Smooth muscle cell (in vitro differentiated cells): ENCODE measurements around the gene ARHGEF26. TPM values are rescaled to one million over a fixed set of nuclear protein-coding genes. Genes with fewer than 3 reads are reported as not detected.
A peak's percentile ranks its signal among the peaks of the same experiment; 100 is the strongest.

Source experiments
- DNase-seq: peaks from one replicate; lab custom pipeline; 2025; ENCODE audit not compliant: unreplicated experiment; lab: John Stamatoyannopoulos, UW
- H2AFZ ChIP-seq: fragments of 200-600 bp; sonication (generic); 2 replicates; pipeline ENCODE4 v1.6.0; 2016; ENCODE audit warnings: antibody characterized with exemption, low read depth, mild to moderate bottlenecking
- H3F3A ChIP-seq: fragments of 200-600 bp; sonication (generic); 2 replicates; pipeline ENCODE4 v1.6.0; 2017; ENCODE audit warnings: antibody characterized with exemption, low read depth
- H3K27ac ChIP-seq: fragments of 200-600 bp; sonication (generic); 2 replicates; pipeline ENCODE4 v1.5.1; 2016; ENCODE audit warnings: low read depth, mild to moderate bottlenecking
- H3K27me3 ChIP-seq: fragments of 200-600 bp; sonication (generic); 2 replicates; pipeline ENCODE4 v1.6.1; 2016; ENCODE audit warnings: low read depth, mild to moderate bottlenecking
- H3K36me3 ChIP-seq: fragments of 200-600 bp; sonication (generic); 2 replicates; pipeline ENCODE4 v1.5.1; 2016; ENCODE audit warnings: low read depth
- H3K4me1 ChIP-seq: fragments of 200-600 bp; sonication (generic); 2 replicates; pipeline ENCODE4 v1.5.1; 2016; ENCODE audit warnings: low read depth
- H3K4me2 ChIP-seq: fragments of 200-600 bp; sonication (generic); 2 replicates; pipeline ENCODE4 v1.6.0; 2016; ENCODE audit warnings: mild to moderate bottlenecking
- H3K4me3 ChIP-seq: fragments of 200-600 bp; sonication (generic); 2 replicates; pipeline ENCODE4 v1.5.1; 2016; ENCODE audit warnings: mild to moderate bottlenecking
- H3K79me2 ChIP-seq: fragments of 200-600 bp; sonication (generic); 2 replicates; pipeline ENCODE4 v1.6.0; 2016; ENCODE audit warnings: low read depth, mild to moderate bottlenecking
- H3K9ac ChIP-seq: fragments of 200-600 bp; sonication (generic); 2 replicates; pipeline ENCODE4 v1.6.0; 2016; ENCODE audit warnings: low read depth
- H3K9me3 ChIP-seq: fragments of 200-600 bp; sonication (generic); replicated peaks from 2 replicates; pipeline ENCODE4 v1.5.1; 2016; ENCODE audit warnings: low read depth
- H4K20me1 ChIP-seq: fragments of 200-600 bp; sonication (generic); 2 replicates; pipeline ENCODE4 v1.6.0; 2016; ENCODE audit warnings: low read depth
- CTCF ChIP-seq: fragments of 200-600 bp; sonication (generic); IDR thresholded peaks from 2 replicates; pipeline ENCODE4 v1.5.1; 2017; ENCODE audit warnings: borderline replicate concordance, mild to moderate bottlenecking, antibody characterized with exemption; ENCODE audit not compliant: insufficient read depth, poor library complexity, severe bottlenecking
- WGBS: methylation state at CpG from one replicate; pipeline ENCODE4 v1.1.7; 2016; ENCODE audit warnings: low lambda C conversion rate; 5-methylcytosine and 5-hydroxymethylcytosine counted together
- polyA plus RNA-seq: library from polyadenylated mRNA; unstranded; fragments of >200 nt; fragmentation: Nextera tagmentation; extraction: Ambion mirVana; gene quantifications from 2 replicates; pipeline ENCODE4 v1.2.1, GENCODE V29; 2016
- total RNA-seq: library from RNA; depleted of rRNA; stranded (reverse); fragments of >200 nt; gene quantifications from 2 replicates; pipeline ENCODE4 v1.2.3, GENCODE V29; 2014

Gene ARHGEF26
- total and polyA plus RNA-seq, 2 experiments from 2014 or later, result 0.83 to 1.4 TPM

- no peaks in the 10 kb centered on the region for H3K9me3 ChIP-seq
- 67% methylated on average over 6 of the region's 6 CpGs for WGBS
Measured at GRCh38 chr3:154224366-154224765, 103.2 kb downstream of the ARHGEF26 start.

GRCh38 chr3:154224866-154225265, 103.7 kb downstream of the ARHGEF26 start:
- no peak for TF ChIP-seq CTCF
- no peak for DNase-seq

More at GRCh38 chr3:154224366-154224765, 103.2 kb downstream of the ARHGEF26 start:
- peaks cover 6% of the 10 kb centered on the region for H3K4me1 ChIP-seq
- no peaks in the 10 kb centered on the region for H3K79me2 ChIP-seq
- no peaks in the 10 kb centered on the region for H3K36me3 ChIP-seq
- peak overlapping the region; percentile 3 for H3K4me2 ChIP-seq
- no peaks in the 10 kb centered on the region for H3K27me3 ChIP-seq
- no peak overlapping the region for H3K27ac ChIP-seq
- no peaks in the 10 kb centered on the region for H4K20me1 ChIP-seq
- no peak overlapping the region for H3K4me3 ChIP-seq
- no peak for TF ChIP-seq CTCF
- H2AFZ ChIP-seq, result no peak overlapping the region
- H3K9ac ChIP-seq, result no peak overlapping the region
- H3F3A ChIP-seq, result no peaks in the 10 kb centered on the region
- DNase-seq, result no peak

GRCh38 chr3:154225536-154225935, 104.3 kb downstream of the ARHGEF26 start:
- no peaks in the 10 kb centered on the region for H3K27me3 ChIP-seq
- H3K4me3 ChIP-seq, result no peak overlapping the region
- H4K20me1 ChIP-seq, result no peaks in the 10 kb centered on the region
- 59% methylated on average over 2 of the region's 2 CpGs for WGBS
- H2AFZ ChIP-seq, result no peak overlapping the region
- H3K9me3 ChIP-seq, result no peaks in the 10 kb centered on the region
- H3K27ac ChIP-seq, result no peak overlapping the region
- H3K9ac ChIP-seq, result no peak overlapping the region
- no peak for DNase-seq
- no peak for TF ChIP-seq CTCF
- H3K36me3 ChIP-seq, result no peaks in the 10 kb centered on the region
- no peaks in the 10 kb centered on the region for H3F3A ChIP-seq
- no peaks in the 10 kb centered on the region for H3K79me2 ChIP-seq
- H3K4me2 ChIP-seq, result no peak overlapping the region
- H3K4me1 ChIP-seq, result peaks cover 6% of the 10 kb centered on the region

More at GRCh38 chr3:154224866-154225265, 103.7 kb downstream of the ARHGEF26 start:
- Histone ChIP-seq H3K27me3 (no peaks in the 10 kb centered on the region), H4K20me1 (no peaks in the 10 kb centered on the region), H2AFZ (no peak overlapping the region), H3K4me3 (no peak overlapping the region), H3K4me1 (peaks cover 6% of the 10 kb centered on the region), H3K9me3 (no peaks in the 10 kb centered on the region), H3K79me2 (no peaks in the 10 kb centered on the region), H3K27ac (no peak overlapping the region), H3K9ac (no peak overlapping the region), H3F3A (no peaks in the 10 kb centered on the region), H3K36me3 (no peaks in the 10 kb centered on the region), H3K4me2 (peak overlapping the region; percentile 3)

- DNase-seq, result no peak
- H3F3A ChIP-seq, result no peaks in the 10 kb centered on the region
- H3K27me3 ChIP-seq, result no peaks in the 10 kb centered on the region
- no peaks in the 10 kb centered on the region for H3K79me2 ChIP-seq
- H3K36me3 ChIP-seq, result no peaks in the 10 kb centered on the region
- H2AFZ ChIP-seq, result no peak overlapping the region
- H4K20me1 ChIP-seq, result no peaks in the 10 kb centered on the region
- H3K27ac ChIP-seq, result no peak overlapping the region
- WGBS, result 94% methylated on average over 3 of the region's 3 CpGs
- no peak overlapping the region for H3K4me3 ChIP-seq
- no peaks in the 10 kb centered on the region for H3K9me3 ChIP-seq
- H3K9ac ChIP-seq, result no peak overlapping the region
- TF ChIP-seq CTCF, result no peak
- H3K4me1 ChIP-seq, result peaks cover 6% of the 10 kb centered on the region
- H3K4me2 ChIP-seq, result no peak overlapping the region
Measured at GRCh38 chr3:154227531-154227930, 106.3 kb downstream of the ARHGEF26 start.
